ENCODE data around the gene PKMYT1.

The PKMYT1 gene

GRCh38 chr16:3027983-3028715 is 47.9 kb upstream of the PKMYT1 start:
- ATAC-seq (ENCODE audit: insufficient read depth, low read depth): peak; percentile 47
- Histone ChIP-seq H3K27me3 (ENCODE audit: insufficient read depth, low read length, poor library complexity) (no peaks in the 10 kb centered on the region), H3K9me3 (ENCODE audit: insufficient read depth, low read length, severe bottlenecking) (no peaks in the 10 kb centered on the region), H3K4me3 (ENCODE audit: low read depth in 1 of 2, low read length in 2 of 2) (no peak overlapping the region), H3K4me1 (ENCODE audit: insufficient read depth, low read length) (peaks cover 25% of the 10 kb centered on the region), H3K9ac (ENCODE audit: low read depth, low read length) (no peak overlapping the region), H3K36me3 (ENCODE audit: insufficient read depth, low read length) (peaks cover 22% of the 10 kb centered on the region), H2AFZ (ENCODE audit: low read depth, low read length) (no peak overlapping the region), H3K4me2 (ENCODE audit: insufficient read depth, low read length) (no peak overlapping the region), H4K20me1 (ENCODE audit: insufficient read depth, low read length) (peaks cover 22% of the 10 kb centered on the region), H3K27ac (ENCODE audit: low read length) (no peak overlapping the region), H3K79me2 (ENCODE audit: insufficient read depth, low read length) (peaks cover 12% of the 10 kb centered on the region)
- no peak for TF ChIP-seq EZH2 (IDR thresholded peaks at IDR 0.05; ENCODE audit: borderline replicate concordance, low read depth, low read length, severe bottlenecking)
- TF ChIP-seq, protein P1, sequence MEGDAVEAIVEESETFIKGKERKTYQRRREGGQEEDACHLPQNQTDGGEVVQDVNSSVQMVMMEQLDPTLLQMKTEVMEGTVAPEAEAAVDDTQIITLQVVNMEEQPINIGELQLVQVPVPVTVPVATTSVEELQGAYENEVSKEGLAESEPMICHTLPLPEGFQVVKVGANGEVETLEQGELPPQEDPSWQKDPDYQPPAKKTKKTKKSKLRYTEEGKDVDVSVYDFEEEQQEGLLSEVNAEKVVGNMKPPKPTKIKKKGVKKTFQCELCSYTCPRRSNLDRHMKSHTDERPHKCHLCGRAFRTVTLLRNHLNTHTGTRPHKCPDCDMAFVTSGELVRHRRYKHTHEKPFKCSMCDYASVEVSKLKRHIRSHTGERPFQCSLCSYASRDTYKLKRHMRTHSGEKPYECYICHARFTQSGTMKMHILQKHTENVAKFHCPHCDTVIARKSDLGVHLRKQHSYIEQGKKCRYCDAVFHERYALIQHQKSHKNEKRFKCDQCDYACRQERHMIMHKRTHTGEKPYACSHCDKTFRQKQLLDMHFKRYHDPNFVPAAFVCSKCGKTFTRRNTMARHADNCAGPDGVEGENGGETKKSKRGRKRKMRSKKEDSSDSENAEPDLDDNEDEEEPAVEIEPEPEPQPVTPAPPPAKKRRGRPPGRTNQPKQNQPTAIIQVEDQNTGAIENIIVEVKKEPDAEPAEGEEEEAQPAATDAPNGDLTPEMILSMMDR (IDR thresholded peaks at IDR 0.05; ENCODE audit: borderline replicate concordance, extremely low read depth, low read length, poor library complexity, severe bottlenecking): peak; percentile 78
- peak; percentile 83 for DNase-seq

DNA sequence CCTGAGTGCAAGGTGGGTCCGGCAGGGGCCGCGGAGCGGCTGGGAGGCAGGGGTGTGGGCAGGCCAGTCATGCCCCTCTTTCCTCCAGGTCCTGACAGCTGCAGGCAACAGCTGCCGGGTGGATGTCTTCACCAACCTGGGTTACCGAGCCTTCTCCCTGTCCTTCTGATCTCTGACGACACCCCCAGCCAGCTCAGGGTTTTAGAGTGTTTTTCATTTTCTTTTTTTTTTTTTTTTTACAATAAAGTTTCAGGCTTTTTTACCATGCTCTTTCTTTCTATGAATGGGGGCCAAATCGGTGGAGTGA is 47.2 kb upstream of the PKMYT1 start:
- Histone ChIP-seq H3K79me2 (ENCODE audit: insufficient read depth, low read length) (peaks cover 12% of the 10 kb centered on the region), H3K9me3 (ENCODE audit: insufficient read depth, low read length, severe bottlenecking) (no peaks in the 10 kb centered on the region), H3K27me3 (ENCODE audit: insufficient read depth, low read length, poor library complexity) (no peaks in the 10 kb centered on the region), H3K27ac (ENCODE audit: low read length) (no peak overlapping the region), H3K4me1 (ENCODE audit: insufficient read depth, low read length) (peaks cover 32% of the 10 kb centered on the region), H4K20me1 (ENCODE audit: insufficient read depth, low read length) (peaks cover 22% of the 10 kb centered on the region), H3K4me3 (ENCODE audit: low read depth in 1 of 2, low read length in 2 of 2) (no peak overlapping the region), H3K4me2 (ENCODE audit: insufficient read depth, low read length) (no peak overlapping the region), H3K36me3 (ENCODE audit: insufficient read depth, low read length) (peaks cover 22% of the 10 kb centered on the region), H3K9ac (ENCODE audit: low read depth, low read length) (no peak overlapping the region), H2AFZ (ENCODE audit: low read depth, low read length) (no peak overlapping the region)
- TF ChIP-seq, protein P1 (IDR thresholded peaks at IDR 0.05; ENCODE audit: borderline replicate concordance, extremely low read depth, low read length, poor library complexity, severe bottlenecking): no peak
- TF ChIP-seq EZH2 (IDR thresholded peaks at IDR 0.05; ENCODE audit: borderline replicate concordance, low read depth, low read length, severe bottlenecking): no peak
- DNase-seq (no peak), ATAC-seq (ENCODE audit: insufficient read depth, low read depth) (no peak)

- no peak overlapping the region for H3K4me3 ChIP-seq (ENCODE audit: low read depth in 1 of 2, low read length in 2 of 2)
- no peaks in the 10 kb centered on the region for H3K27me3 ChIP-seq (ENCODE audit: insufficient read depth, low read length, poor library complexity)
- no peak for TF ChIP-seq EZH2 (IDR thresholded peaks at IDR 0.05; ENCODE audit: borderline replicate concordance, low read depth, low read length, severe bottlenecking)
- TF ChIP-seq, protein P1 (IDR thresholded peaks at IDR 0.05; ENCODE audit: borderline replicate concordance, extremely low read depth, low read length, poor library complexity, severe bottlenecking): no peak
- H3K4me2 ChIP-seq (ENCODE audit: insufficient read depth, low read length): no peak overlapping the region
- DNase-seq (no peak), ATAC-seq (ENCODE audit: insufficient read depth, low read depth) (no peak)
- H4K20me1 ChIP-seq (ENCODE audit: insufficient read depth, low read length): peaks cover 25% of the 10 kb centered on the region
- peaks cover 12% of the 10 kb centered on the region for H3K79me2 ChIP-seq (ENCODE audit: insufficient read depth, low read length)
- H3K36me3 ChIP-seq (ENCODE audit: insufficient read depth, low read length): peaks cover 22% of the 10 kb centered on the region
- H3K9me3 ChIP-seq (ENCODE audit: insufficient read depth, low read length, severe bottlenecking): no peaks in the 10 kb centered on the region
- no peak overlapping the region for H3K27ac ChIP-seq (ENCODE audit: low read length)
- H3K4me1 ChIP-seq (ENCODE audit: insufficient read depth, low read length): peaks cover 38% of the 10 kb centered on the region
- H3K9ac ChIP-seq (ENCODE audit: low read depth, low read length): no peak overlapping the region
- no peak overlapping the region for H2AFZ ChIP-seq (ENCODE audit: low read depth, low read length)
Observed at GRCh38 chr16:3026609-3027488, 46.6 kb upstream of the PKMYT1 start.

All from DND-41 (cell line).